ENCODE results near the gene VRK1. TPM values are rescaled to one million over a fixed set of nuclear protein-coding genes. Genes with fewer than 3 reads are reported as not detected.

The VRK1 gene
- total RNA-seq, 4 donors from 2014 or later: 3.8 to 7.0 (median 5.4) TPM

DNA sequence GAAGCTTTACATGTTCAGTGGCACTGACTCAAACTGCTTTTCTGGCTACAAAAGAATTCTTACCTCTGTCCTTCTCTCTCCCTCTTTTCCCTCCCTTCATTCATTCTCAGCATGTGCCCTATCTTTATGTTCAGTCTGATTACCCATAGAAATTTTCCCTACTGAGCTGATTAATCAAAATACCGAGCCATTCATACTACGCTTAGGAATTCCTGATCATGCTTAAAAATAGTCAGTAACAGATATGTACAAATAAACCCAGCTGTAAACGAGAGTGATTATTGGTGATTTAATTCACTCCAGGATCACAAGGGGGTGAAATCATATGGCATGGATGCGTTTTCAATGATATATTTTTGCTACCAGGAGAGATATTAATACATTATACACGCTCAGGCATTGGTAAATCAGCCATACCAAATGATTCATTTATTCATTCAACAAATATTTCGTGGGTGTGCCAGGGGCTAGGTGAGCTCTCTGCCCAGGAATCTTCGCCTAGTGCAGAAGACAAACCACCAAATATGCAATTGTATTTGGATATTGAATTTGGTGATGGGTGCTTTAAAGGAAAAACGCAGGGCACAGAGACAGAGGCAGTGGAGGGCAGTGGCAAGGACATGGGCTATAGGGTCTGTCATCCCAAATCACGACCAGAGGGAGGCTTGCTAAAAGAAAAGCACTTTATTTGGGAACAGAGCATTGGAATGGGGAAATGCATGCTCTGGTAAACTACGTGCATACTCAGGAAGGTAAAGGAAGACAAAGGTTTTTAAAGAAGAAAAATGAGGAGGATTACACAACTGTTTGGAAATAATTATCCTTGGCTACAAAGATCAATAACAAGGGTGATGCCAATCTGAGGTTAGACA, 13.9 kb upstream of the VRK1 start:
- no peak for TF ChIP-seq CTCF (IDR thresholded peaks at IDR 0.05 in 4 of 5, conservative IDR thresholded peaks at IDR 0.05 in 1 of 5)
- no peak for TF ChIP-seq POLR2A (IDR thresholded peaks at IDR 0.05)
- Histone ChIP-seq H3K27me3 (no peaks in the 10 kb centered on the region), H3K4me1 (no peaks in the 10 kb centered on the region), H3K4me3 (no peak overlapping the region), H3K36me3 (no peaks in the 10 kb centered on the region), H3K27ac (no peak overlapping the region), H3K9me3 (no peaks in the 10 kb centered on the region)
- DNase-seq: no peak
- ATAC-seq: no peak
- in situ Hi-C loops (cut with MboI; ENCODE audit: low sequenced_read_pairs in 4 of 4): no loop called here
- intact Hi-C loops (cut with DNase I; ENCODE audit: low total_unique reads): no loop called here

DNA sequence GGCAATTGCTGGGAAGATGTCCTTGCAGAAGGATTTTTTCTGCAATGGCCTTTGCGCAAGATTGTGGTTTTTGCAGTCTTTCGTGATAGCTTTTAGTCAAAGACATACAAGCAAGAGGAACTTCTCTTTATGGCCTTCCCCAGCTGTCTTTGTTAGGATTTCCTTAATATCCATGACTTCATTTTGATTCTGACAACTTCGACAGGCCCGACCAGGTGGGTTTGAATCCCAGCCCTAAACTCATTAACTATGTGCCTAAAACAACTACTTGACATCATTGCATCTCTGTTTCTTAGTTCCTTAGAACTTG, 13.3 kb upstream of the VRK1 start:
- Histone ChIP-seq H3K4me1 (no peaks in the 10 kb centered on the region), H3K4me3 (no peak overlapping the region), H3K27me3 (no peaks in the 10 kb centered on the region), H3K27ac (no peak overlapping the region), H3K36me3 (no peaks in the 10 kb centered on the region), H3K9me3 (no peaks in the 10 kb centered on the region)
- ATAC-seq: no peak
- no peak for TF ChIP-seq CTCF (IDR thresholded peaks at IDR 0.05 in 4 of 5, conservative IDR thresholded peaks at IDR 0.05 in 1 of 5)
- intact Hi-C loops (cut with DNase I; ENCODE audit: low total_unique reads): no loop called here
- no peak for DNase-seq
- in situ Hi-C loops (cut with MboI; ENCODE audit: low sequenced_read_pairs in 4 of 4): no loop called here

DNA sequence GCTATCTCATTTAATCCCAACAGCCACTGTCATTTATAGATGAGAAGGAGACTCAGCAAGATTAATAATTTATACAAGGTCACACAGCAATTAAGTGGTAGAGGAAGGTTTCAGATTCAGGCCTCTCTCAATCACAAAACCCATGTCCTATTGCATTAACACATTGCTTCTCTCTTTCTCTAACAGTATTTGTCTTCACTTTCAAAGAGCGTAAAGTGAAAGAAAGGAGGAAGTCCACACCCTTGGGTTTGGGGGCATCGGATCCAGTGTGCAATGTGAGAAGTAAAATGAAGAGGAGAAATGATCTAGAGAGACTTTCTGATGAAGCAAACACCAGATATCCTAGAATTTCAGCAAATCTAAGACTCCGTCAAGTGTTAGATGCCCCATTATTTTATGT, 7.0 kb upstream of the VRK1 start:
- intact Hi-C loops (cut with DNase I; ENCODE audit: low total_unique reads) (no loop called here), in situ Hi-C loops (cut with MboI; ENCODE audit: low sequenced_read_pairs in 4 of 4) (no loop called here)
- no peak overlapping the region for H3K4me3 ChIP-seq
- ATAC-seq: no peak
- DNase-seq: no peak
- no peaks in the 10 kb centered on the region for H3K36me3 ChIP-seq
- TF ChIP-seq POLR2A (IDR thresholded peaks at IDR 0.05): no peak
- no peak for TF ChIP-seq CTCF (IDR thresholded peaks at IDR 0.05 in 4 of 5, conservative IDR thresholded peaks at IDR 0.05 in 1 of 5)
- no peaks in the 10 kb centered on the region for H3K27me3 ChIP-seq
- H3K4me1 ChIP-seq: no peaks in the 10 kb centered on the region
- no peak overlapping the region for H3K27ac ChIP-seq
- no peaks in the 10 kb centered on the region for H3K9me3 ChIP-seq

GRCh38 chr14:96790706-96791105, 6.5 kb upstream of the VRK1 start:
- no peak overlapping the region for H3K4me3 ChIP-seq
- H3K36me3 ChIP-seq: no peaks in the 10 kb centered on the region
- ATAC-seq: no peak
- intact Hi-C loops (cut with DNase I; ENCODE audit: low total_unique reads) (no loop called here), in situ Hi-C loops (cut with MboI; ENCODE audit: low sequenced_read_pairs in 4 of 4) (no loop called here)
- no peak overlapping the region for H3K27ac ChIP-seq
- TF ChIP-seq CTCF (IDR thresholded peaks at IDR 0.05 in 4 of 5, conservative IDR thresholded peaks at IDR 0.05 in 1 of 5) (no peak), POLR2A (IDR thresholded peaks at IDR 0.05) (no peak)
- no peaks in the 10 kb centered on the region for H3K9me3 ChIP-seq
- no peaks in the 10 kb centered on the region for H3K27me3 ChIP-seq
- DNase-seq: no peak
- H3K4me1 ChIP-seq: no peaks in the 10 kb centered on the region

GRCh38 chr14:96792003-96792402, 5.2 kb upstream of the VRK1 start:
- no peaks in the 10 kb centered on the region for H3K36me3 ChIP-seq
- H3K4me1 ChIP-seq: no peaks in the 10 kb centered on the region
- ATAC-seq: no peak
- in situ Hi-C loops (cut with MboI; ENCODE audit: low sequenced_read_pairs in 4 of 4): no loop called here
- no peak for TF ChIP-seq POLR2A (IDR thresholded peaks at IDR 0.05)
- TF ChIP-seq CTCF (IDR thresholded peaks at IDR 0.05 in 4 of 5, conservative IDR thresholded peaks at IDR 0.05 in 1 of 5): no peak
- no peak overlapping the region for H3K27ac ChIP-seq
- no peak overlapping the region for H3K4me3 ChIP-seq
- intact Hi-C loops (cut with DNase I; ENCODE audit: low total_unique reads): no loop called here
- H3K9me3 ChIP-seq: no peaks in the 10 kb centered on the region
- no peak for DNase-seq
- H3K27me3 ChIP-seq: no peaks in the 10 kb centered on the region
